ENCODE data around the gene PLAAT2. TPM values are rescaled to one million over a fixed set of nuclear protein-coding genes. Genes with fewer than 3 reads are reported as not detected.
"Not testable (repeated sequence)": the region's sequence is repeated elsewhere in the genome, so short reads cannot be mapped to it uniquely, and the experiment has no call there.

PLAAT2 gene
- total RNA-seq, 3 donors from 2014 or later, result 44.3 to 238 (median 62.8) TPM

- DNase-seq (no peak), ATAC-seq (no peak)
- TF ChIP-seq CTCF (IDR thresholded peaks at IDR 0.05), result no peak
- intact Hi-C loops (cut with DNase I, micrococcal nuclease), result no loop called here
- Histone ChIP-seq H3K9me3 (no peaks in the 10 kb centered on the region), H3K36me3 (ENCODE audit: low read depth) (no peaks in the 10 kb centered on the region), H3K4me3 (no peak overlapping the region), H3K4me1 (ENCODE audit: low read depth) (peaks cover 4% of the 10 kb centered on the region)
These were observed 15.0 kb downstream of the PLAAT2 start for GRCh38 chr11:63548178-63548577.

GRCh38 chr11:63547061-63547460 lies 16.1 kb downstream of the PLAAT2 start:
- ATAC-seq (no peak), DNase-seq (no peak)
- no peak for TF ChIP-seq CTCF (IDR thresholded peaks at IDR 0.05)
- intact Hi-C loops (cut with DNase I, micrococcal nuclease), result no loop called here
- no peak overlapping the region for H3K4me3 ChIP-seq
- H3K36me3 ChIP-seq (ENCODE audit: low read depth), result no peaks in the 10 kb centered on the region
- H3K4me1 ChIP-seq (ENCODE audit: low read depth), result no peaks in the 10 kb centered on the region
- H3K9me3 ChIP-seq, result no peaks in the 10 kb centered on the region

GRCh38 chr11:63543711-63544110 lies 19.5 kb downstream of the PLAAT2 start:
- Histone ChIP-seq H3K4me1 (ENCODE audit: low read depth) (no peaks in the 10 kb centered on the region), H3K4me3 (no peak overlapping the region), H3K9me3 (no peaks in the 10 kb centered on the region), H3K36me3 (ENCODE audit: low read depth) (no peaks in the 10 kb centered on the region)
- ATAC-seq, result no peak
- DNase-seq, result no peak
- intact Hi-C loops (cut with DNase I, micrococcal nuclease), result no loop called here
- no peak for TF ChIP-seq CTCF (IDR thresholded peaks at IDR 0.05)

GRCh38 chr11:63542506-63542905 lies 20.7 kb downstream of the PLAAT2 start:
- H3K9me3 ChIP-seq; H3K4me1 ChIP-seq (ENCODE audit: low read depth); H3K4me3 ChIP-seq; intact Hi-C loops (cut with DNase I, micrococcal nuclease); H3K36me3 ChIP-seq (ENCODE audit: low read depth); DNase-seq; ATAC-seq: not testable (repeated sequence)

GRCh38 chr11:63537293-63538101 lies 25.7 kb downstream of the PLAAT2 start:
- peak; percentile 37 for ATAC-seq
- no peak for DNase-seq
- Histone ChIP-seq H3K9me3 (no peaks in the 10 kb centered on the region), H3K36me3 (ENCODE audit: low read depth) (no peaks in the 10 kb centered on the region), H3K4me3 (no peak overlapping the region), H3K4me1 (ENCODE audit: low read depth) (peaks cover 19% of the 10 kb centered on the region)
- intact Hi-C loops (cut with DNase I, micrococcal nuclease), result no loop called here
- TF ChIP-seq CTCF (IDR thresholded peaks at IDR 0.05), result no peak

GRCh38 chr11:63536669-63537292 lies 26.4 kb downstream of the PLAAT2 start, which contains the start of gene PLAAT4:
Gene PLAAT4, plus strand, starts transcription at chr11:63536808. Its CDS starts 61 bp downstream, at chr11:63536869.
- ATAC-seq (peak; percentile 78), DNase-seq (peak in 2 of 3 donors; percentile 57 to 59)
- no peak for TF ChIP-seq CTCF (IDR thresholded peaks at IDR 0.05)
- intact Hi-C loops (cut with DNase I, micrococcal nuclease), result no loop called here
- H3K4me3 ChIP-seq, result no peak within 1 kb of the TSS
- H3K36me3 ChIP-seq (ENCODE audit: low read depth), result no peaks in the 10 kb centered on the region
- H3K9me3 ChIP-seq, result no peaks in the 10 kb centered on the region
- H3K4me1 ChIP-seq (ENCODE audit: low read depth), result peaks cover 19% of the 10 kb centered on the region
